HL-60/S4 treated with phorbol 12-myristate 13-acetate at 8.2 ng/mL for 4 days and 3 days (cell line): ENCODE data around the gene EEIG1.

Experiments
- in situ Hi-C: fragments of 300-500 bp; cut with MboI; formaldehyde crosslinking; loops from 2 replicates; pipeline ENCODE4 v1.15.0; 2022; ENCODE audit warnings: low sequenced_read_pairs

Gene EEIG1

DNA sequence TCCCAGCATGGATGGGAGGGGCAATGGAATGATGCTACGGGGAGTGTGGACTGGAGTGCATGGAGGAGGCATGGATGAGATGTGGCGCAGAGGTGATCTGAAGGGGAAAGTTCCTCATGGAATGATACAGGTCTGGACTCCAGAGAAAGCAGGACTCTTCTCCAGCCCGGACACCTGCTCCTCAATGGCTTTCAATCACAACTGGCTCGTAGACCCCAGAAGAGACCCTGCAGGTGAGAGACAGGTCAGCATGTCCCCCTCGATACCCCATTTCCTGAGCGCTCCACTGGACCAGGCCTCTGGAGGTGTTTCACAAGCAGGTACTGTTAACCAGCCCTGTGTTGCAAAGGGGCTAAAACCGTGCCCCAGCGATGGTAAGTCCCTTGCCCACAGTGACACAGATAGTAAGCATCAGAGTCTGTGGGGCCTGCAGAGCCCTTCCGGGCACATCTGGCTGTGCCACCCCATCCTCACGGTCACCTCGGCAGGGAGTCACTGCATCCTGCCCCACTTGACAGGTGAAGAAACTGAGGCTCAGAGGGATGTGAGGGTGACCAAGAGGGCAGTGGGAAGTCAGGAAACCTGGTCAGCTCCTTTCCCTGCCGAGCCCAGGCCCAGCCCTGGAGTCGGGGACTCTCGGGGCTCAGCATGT lies 37.7 kb downstream of the EEIG1 start:
- in situ Hi-C loops = loop anchor here (25.0 kb wide), 1 partner anchor 94 kb away; no protein-coding TSS in a partner anchor

DNA sequence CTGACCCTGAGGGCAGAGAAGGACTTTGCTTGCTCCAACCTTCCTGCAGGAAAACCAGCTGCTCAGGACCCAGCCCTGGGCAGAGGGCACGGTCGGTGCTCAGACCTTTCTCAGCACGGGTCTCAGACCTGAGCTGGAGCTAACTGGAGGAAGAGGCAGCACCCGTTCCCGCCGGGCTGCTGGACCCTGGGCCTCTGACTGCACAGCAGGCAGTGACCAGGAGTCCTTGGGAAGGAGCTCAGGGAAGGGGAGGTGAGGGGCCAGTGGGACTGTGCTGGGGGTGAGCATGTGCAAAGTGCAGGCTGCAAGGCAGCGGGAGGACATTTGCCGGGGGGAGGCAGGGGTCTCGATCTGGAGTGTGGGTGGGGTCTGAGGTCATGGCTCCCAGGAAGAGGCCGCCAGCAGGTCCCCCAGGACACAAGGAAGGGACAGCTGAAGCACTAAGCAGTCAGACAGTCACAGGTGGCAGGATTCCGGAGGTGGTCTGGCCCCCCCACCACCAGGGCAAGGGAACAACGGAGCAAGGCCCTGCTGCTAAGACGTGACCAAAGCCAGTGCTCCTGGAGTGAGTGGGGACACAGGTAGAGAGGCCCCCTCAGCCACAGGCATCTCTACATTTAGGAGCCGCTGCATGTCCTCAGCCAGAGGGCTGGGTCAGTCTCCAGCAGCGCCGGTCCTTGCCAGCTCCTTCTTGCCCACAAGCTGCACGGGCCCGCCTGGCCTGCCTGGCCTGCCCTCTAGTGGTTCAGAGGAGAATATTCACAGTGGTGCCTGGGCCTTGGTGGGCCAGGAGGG lies 38.4 kb downstream of the EEIG1 start:
- in situ Hi-C loops = loop anchor here (25.0 kb wide), 1 partner anchor 95 kb away; no protein-coding TSS in a partner anchor

DNA sequence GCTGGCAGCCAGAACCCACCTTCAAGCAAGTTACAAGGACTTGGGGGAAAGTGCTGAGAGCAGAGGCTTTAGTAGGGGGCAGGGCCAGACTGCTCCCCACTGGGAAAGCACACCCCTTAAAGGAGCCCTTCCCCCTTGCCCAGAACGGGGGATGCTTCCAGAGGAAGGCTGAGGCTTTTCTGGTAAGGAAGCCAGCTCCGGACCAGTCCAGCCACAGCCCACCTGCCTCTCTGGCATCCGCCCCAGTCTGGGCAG lies 38.9 kb downstream of the EEIG1 start:
- in situ Hi-C loops = loop anchor here (25.0 kb wide), 1 partner anchor 95 kb away; no protein-coding TSS in a partner anchor

DNA sequence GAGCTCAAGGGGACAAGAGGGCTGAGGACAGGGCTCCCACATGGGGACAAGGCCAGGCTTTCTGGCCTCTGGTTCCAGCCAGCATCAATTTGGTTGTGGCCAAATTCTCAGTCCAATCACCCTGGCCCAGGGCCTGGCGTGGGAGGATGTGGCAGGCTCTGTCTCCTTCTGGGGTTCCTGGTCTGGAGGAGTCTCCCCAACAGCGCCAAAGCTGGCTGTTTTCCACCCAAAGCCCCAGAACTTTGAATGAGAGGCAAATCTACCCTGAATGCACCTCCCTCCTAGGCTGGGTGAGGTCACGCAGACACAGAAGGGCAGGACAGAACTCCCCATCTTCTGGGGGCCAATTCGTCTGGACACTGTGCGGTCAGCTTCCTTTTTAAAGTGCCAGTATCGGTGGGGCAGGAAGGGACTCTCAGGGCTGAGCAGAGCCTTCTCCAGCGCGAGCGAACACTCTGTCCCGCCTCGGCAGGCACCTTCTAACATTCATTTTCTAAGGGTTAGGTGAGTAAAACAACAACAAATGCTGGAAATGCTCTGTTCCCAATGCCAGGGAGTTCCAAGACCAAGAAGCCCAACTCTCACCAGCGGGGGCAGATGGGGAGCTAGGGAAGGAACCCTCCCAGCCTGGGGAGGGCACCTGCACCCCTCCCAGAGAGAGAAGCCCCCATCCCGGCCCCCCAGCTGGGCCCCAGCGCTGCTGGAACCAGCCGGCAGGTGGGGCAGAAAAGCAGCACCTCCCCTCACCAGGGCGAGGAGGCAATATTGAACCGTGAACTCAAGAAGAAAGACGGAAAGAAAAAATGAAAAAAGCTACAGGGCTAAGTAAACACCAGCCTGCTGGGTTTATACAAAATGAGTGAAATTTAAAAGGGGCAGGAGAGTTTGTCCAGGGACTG lies 39.5 kb downstream of the EEIG1 start:
- in situ Hi-C loops = loop anchor here (25.0 kb wide), 1 partner anchor 96 kb away; no protein-coding TSS in a partner anchor

DNA sequence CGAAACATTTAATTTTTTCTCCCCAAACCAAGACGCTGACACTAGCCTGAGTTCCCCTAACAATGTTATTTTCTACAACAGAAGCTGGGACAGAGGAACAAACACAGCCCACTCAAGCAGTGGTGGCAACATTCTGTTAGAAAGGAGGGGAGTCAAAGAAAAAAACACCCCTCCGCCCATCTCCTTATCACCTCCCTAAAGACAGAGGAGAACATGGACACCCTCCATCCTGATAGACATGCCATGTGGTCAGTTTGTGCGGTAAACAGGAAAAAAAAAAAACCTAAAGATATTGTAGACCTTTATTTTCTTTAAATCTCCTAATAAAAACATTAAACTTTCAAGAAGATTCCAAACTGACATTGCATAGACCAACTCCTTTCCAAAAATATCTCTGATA lies 40.2 kb downstream of the EEIG1 start:
- in situ Hi-C loops = loop anchor here (25.0 kb wide), 1 partner anchor 97 kb away; no protein-coding TSS in a partner anchor

DNA sequence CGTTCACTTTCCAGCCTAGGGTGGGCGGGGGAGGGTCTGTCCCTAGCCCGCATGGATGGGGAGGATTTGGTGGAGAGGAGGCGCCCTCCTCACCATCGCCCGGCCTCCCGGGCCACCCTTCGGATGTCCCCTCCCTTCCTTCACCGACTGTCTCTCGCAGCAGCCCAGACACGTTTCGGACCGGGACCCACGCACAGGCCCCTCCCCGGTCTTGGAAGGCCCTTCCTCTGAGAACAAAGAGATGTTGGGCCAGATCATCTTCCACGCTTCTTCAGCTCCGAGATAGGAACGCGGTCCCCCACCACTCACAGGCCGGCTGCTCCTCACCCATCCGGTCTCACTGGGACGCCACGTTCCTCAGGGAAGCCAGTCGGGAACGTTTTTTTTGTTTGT lies 42.5 kb downstream of the EEIG1 start:
- in situ Hi-C loops = loop anchor here (10.0 to 25.0 kb wide), 2 partner anchors 63 to 99 kb away; partner anchors contain the start of gene AK1

DNA sequence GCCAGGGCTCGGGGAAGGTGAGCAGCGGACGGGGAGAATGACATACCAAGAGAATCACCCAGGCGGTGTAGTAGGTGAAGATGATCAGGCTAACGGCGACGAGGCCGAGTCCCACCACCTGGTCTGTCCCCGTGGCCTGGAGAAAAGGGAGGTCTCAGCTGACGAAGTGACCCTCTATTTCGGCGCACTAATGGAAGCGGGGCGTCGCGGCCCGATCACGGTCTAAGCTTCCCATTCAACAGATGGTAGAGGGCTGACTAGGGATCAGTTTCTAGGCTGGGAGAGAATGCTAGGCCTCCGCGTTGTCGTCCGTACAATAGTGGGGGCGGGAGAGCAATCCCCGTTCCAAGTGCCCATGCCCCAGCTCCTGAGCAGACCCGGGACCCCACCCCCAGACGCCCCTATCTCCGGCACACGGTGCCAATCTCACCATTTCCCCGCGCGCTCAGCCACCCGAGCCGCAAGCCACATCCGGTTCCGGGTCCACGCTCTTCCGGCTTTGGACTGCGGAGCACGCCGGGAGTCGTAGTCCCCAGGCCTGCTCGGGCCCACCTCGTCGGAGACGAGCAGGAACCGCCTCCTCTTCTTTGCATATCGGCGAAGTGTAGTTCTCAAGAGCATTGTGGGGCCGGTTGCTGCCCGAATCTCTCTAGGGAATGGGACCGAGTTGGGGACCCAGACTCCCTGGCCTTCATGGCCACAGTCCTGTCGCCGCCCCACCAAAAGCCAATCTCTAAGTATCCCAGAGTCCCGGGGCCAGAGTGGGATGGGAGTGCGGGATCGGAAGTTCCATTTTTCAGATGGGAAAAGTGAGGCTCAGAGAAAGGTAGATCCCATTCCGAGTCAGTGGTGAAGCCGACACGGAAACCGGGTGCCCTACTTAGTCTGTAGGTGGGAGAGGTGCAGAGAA lies 43.1 kb downstream of the EEIG1 start, which contains the start of gene DPM2:
Gene DPM2 (minus strand): TSS at position 467 of the 910 bp plus-strand sequence. CDS start 34 bp downstream, at position 433.
- in situ Hi-C loops = loop anchor here (10.0 to 25.0 kb wide), 2 partner anchors 63 to 100 kb away; partner anchors contain the start of gene AK1

DNA sequence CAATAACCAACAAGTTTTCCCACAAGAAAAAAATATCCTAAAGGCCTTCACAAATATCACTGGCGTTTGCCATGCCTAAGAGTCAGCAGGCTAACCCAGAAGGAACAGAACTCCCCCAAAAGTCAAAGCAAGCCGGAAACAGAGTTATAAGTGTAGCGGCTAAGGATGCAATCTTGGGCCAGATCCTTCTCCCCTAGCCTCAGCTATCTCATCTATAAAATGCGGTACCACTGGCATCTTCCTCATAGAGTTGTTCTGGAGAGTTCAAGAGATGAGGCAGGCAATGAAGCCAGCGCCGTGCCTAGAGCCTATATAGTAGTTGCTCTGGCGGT lies 43.8 kb downstream of the EEIG1 start:
- in situ Hi-C loops = loop anchor here (10.0 to 25.0 kb wide), 2 partner anchors 62 to 100 kb away; partner anchors contain the start of gene AK1

DNA sequence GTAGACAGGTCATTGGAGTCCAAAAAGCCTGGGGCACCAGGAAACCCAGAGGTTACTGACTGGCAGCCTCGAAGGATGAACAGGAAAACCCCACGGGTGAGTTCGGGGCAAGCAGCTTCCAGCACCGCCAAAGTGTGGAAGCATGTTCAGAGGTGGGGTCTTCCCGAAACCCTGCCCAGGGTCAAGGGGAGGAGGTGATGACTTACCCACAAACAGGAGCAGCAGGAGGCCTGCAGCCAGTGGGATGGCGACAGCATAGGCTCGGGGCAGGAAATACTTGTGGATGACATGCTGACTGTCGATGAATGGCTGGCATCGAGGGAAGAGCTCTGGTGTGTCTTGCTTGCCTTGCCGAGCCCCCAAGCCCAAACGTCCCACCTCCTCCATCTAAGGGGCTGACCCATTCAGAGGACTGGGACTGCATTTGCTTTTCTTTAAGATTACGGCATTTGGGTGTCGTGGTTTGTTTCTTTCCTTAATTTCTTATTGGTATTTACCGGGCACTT lies 44.4 kb downstream of the EEIG1 start:
- in situ Hi-C loops = loop anchor here (10.0 to 25.0 kb wide), 2 partner anchors 62 to 101 kb away; partner anchors contain the start of gene AK1

DNA sequence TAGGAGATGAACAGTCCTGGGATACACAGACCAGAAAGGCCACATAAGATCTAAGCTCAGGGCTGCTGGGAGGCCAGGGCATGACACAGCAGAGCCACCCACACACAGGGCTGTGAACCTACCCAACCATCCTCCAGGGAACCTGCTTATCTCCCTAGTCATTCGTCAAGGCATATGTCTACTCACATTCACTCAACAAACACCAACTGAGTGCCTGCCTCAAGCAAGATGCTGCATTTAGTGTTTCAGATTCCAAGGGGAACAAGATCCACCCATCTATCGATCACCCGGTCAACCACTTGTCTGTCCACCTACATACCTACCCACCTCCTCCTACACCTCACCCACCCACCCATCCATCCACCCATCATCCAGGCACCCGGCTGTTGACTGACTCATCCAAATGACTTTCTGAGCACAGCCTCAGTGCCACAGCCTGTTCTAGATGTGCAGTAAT lies 45.0 kb downstream of the EEIG1 start:
- in situ Hi-C loops = loop anchor here (10.0 to 25.0 kb wide), 2 partner anchors 61 to 102 kb away; partner anchors contain the start of gene AK1

DNA sequence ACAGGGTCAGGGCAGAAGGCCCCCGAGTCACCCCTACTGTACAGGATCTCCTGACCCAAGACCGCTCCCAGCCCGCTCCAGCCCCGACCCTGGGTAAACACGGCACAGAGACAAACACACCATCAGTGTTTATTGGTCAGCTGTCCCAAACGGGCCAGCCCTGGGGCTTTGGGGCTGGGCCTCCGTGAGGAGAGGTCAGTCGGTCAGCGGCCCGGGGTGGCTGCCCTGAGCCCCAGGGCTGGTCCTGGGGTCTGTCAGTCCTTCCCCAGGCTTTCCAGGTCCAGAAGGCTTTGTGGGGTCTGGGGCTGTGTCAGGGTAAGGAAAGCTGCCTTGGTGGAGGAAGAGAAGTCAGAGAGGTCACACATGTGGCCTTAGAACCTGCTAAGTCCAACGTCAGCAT lies 45.8 kb downstream of the EEIG1 start:
- in situ Hi-C loops = loop anchor here (10.0 to 25.0 kb wide), 2 partner anchors 60 to 102 kb away; partner anchors contain the start of gene AK1

DNA sequence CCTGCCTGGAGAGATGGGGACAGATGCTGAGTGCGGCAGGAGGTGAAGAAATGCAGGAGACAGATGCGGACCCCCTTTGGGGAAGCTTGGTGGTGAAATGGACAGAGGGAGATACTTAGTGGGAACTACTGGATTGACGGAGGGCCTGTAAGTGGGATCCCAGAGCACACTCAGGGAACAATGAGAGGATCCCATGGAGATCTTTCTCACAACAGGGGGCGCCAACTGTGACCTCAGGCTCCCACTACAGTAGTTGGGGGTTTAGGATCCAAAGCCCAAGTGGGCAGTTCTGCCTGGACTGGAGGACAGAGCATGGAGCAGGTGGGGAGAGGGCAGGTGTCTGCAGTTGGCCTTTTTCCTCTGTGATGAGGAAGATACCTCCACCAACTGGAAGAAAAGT lies 46.5 kb downstream of the EEIG1 start:
- in situ Hi-C loops = loop anchor here (10.0 to 25.0 kb wide), 2 partner anchors 59 to 103 kb away; partner anchors contain the start of gene AK1

DNA sequence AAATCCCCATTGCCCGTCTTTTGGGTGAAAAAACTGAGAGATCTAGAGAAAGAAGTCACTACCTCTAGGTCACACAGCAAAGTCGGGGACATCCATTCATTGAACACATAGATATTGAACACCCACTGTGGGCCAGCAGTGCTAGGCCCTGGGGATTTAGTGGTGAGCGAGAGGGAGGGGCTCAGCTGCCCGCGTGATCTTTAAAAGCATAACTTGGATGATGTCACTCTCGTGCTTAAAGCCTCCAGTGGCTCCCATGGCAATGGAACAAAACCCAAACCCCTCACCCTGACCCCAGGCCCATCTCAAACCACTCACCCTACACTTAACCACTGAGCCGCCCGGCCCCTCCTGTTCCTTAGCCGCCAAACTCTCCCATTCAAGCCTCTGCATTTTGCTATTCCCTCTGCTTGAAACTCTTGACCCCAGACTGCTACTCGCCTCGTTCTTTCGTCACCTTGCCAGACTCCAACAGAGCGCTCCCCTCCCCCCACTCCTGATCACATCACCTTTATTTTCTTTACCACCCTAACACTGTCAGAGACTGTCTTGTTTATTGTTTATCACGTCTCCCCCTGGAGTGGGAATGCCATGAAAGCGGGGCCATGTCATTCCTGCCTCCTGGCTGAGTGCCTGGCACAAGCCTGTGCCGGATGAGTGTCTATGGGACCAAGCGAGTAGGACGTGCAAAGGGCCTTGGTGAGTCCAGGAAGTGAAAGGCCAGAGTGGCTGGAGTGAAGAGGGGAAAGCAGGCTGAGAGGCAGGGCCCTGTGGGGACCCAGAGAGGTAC lies 49.5 kb downstream of the EEIG1 start:
- in situ Hi-C loops = loop anchor here (10.0 to 25.0 kb wide), 2 partner anchors 56 to 106 kb away; partner anchors contain the start of gene AK1
